ENCODE results near the gene ARHGEF4. TPM values are rescaled to one million over a fixed set of nuclear protein-coding genes. Genes with fewer than 3 reads are reported as not detected.

The ARHGEF4 gene
- total RNA-seq, 1 donor from 2014 or later = 0.07 TPM

DNA sequence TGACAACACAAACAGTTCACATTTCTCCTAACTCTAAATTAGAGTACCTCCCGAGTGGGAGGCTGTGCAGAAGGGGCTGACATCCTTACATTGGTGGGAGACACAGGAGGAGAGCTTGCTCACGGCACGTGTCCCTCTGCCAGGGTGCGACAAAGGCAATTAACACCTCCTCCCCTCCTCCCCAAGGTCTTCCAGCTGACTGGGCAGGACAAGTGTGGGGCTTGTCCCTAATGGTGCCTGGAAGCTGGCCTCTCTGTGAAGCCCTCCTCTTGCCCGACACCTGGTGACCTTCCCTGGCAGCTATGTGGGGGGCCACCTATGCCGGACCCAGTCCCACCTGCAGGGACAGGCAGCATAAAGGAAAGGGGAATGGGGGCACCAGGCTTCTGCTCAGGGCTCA is 199.6 kb downstream of the ARHGEF4 start:
- intact Hi-C loops (cut with micrococcal nuclease) = no loop called here
- H3K9me3 Mint-ChIP-seq = no peaks in the 10 kb centered on the region
- DNase-seq = no peak
- H3K36me3 Mint-ChIP-seq (ENCODE audit: low read depth) = no peaks in the 10 kb centered on the region
- H3K4me1 Mint-ChIP-seq = peaks cover 4% of the 10 kb centered on the region
- H3K27me3 Mint-ChIP-seq = peaks cover 33% of the 10 kb centered on the region
- H3K27ac Mint-ChIP-seq = no peak overlapping the region
- H3K4me3 Mint-ChIP-seq = no peak overlapping the region

DNA sequence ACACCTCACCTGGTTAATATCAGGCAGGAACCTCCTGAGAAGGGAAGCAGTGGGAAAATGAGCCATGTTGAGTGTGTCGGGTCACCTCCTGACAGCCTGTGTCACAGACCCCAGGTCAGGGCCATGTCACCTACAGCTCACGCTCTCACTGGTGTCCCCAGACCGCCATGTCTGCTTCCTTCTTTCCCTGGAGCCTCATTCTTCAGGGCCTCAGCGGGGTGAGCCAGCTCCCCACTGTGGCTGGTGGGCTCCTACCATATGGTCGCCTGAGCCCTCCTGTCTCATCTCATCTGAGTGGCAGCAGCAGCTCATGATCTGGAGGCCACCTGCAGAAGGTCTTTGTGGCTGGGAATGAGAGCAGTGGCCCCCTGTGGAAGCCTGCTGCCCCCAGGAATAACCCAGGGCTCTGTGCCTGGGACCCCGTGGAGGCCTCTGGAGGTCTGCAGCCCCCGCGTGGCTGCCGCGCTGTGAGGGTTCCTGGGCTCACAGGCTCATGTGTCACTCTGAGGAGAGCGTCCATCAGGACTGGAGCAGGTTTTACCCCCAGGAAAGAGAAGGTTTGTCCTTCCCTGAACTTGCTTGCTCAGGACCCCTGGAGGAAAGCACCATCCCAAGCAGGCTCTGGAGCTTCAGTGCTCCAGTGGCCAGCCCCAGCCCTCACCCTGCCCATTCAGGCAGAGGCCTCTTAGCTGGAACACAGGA is 200.1 kb downstream of the ARHGEF4 start:
- Mint-ChIP-seq H3K27ac (no peak overlapping the region), H3K4me3 (no peak overlapping the region), H3K36me3 (ENCODE audit: low read depth) (no peaks in the 10 kb centered on the region), H3K9me3 (no peaks in the 10 kb centered on the region), H3K4me1 (peaks cover 9% of the 10 kb centered on the region), H3K27me3 (peaks cover 33% of the 10 kb centered on the region)
- no peak for DNase-seq
- intact Hi-C loops (cut with micrococcal nuclease) = no loop called here

DNA sequence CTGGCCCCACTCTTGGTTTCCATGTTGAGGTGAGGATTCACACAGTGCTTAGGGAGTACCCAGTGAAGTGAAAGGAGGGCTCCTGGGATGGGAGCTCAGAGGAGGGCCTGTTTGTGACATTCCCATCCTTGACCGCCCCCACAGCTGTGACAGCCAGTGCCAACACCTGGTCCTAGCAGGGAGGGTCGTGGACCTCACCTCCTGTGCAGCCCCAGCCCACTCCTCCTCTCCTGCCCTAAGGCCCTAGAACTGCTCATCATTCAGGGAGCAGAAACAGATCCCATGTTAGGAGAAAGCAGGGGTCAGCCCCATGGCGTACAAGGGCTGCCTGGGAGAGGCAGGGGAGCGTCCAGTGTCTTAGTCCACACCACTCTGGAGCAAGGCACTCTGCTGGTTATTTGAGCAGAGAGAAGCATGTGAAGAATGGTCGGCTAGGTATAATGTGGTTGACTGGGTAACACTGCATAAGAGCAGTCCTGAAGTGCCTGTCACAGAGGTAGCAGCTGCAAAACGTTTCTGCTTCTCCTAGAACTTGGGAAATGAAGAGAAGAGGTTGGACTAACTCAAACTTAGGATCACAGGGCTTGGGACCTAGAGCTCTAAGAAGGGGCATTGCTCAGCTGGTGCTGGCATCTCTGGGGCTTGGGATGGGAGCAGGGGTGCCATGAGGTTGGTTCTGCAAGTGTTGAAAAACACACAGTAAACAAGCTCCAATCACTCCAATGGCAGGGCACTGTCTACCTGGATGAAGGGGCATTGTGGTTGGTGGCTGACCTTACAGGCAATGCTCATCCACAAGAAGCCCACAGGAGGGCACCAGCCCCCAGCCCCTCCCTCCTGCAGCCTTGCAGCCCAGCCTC is 200.9 kb downstream of the ARHGEF4 start:
- peaks cover 15% of the 10 kb centered on the region for H3K4me1 Mint-ChIP-seq
- no peak for DNase-seq
- no peak overlapping the region for H3K4me3 Mint-ChIP-seq
- no peaks in the 10 kb centered on the region for H3K9me3 Mint-ChIP-seq
- no peaks in the 10 kb centered on the region for H3K36me3 Mint-ChIP-seq (ENCODE audit: low read depth)
- peaks cover 31% of the 10 kb centered on the region for H3K27me3 Mint-ChIP-seq
- intact Hi-C loops (cut with micrococcal nuclease) = no loop called here
- H3K27ac Mint-ChIP-seq = no peak overlapping the region

DNA sequence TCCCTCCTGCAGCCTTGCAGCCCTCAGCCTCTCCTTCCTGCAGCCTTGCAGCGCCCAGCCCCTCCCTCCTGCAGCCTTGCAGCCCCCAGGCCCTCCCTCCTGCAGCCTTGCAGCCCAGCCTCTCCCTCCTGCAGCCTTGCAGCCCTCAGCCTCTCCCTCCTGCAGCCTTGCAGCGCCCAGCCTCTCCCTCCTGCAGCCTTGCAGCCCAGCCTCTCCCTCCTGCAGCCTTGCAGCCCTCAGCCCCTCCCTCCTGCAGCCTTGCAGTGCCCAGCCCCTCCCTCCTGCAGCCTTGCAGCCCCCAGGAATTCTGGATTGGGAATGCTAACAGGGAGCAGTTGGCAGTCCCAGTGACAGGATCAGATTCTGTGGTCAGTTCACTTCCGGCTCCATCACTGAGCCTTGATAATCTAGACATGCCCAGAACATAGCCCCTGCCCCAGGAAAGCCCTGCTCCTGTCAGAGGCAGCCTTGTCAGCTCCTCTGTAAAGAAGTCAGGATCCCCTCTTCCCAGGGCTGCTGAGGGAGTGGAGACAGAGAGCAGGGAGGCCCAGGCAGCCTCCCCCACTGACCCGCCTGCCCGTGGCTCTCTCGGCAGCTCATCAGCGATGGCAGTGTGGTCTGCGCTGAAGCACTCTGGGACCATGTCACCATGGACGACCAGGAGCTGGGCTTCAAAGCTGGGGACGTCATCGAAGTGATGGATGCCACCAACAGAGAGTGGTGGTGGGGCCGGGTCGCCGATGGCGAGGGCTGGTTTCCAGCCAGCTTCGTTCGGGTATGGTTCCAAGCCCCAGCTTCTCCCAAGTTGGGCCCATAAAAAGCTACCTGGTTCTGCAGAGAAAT is 201.8 kb downstream of the ARHGEF4 start:
- intact Hi-C loops (cut with micrococcal nuclease) = no loop called here
- Mint-ChIP-seq H3K4me1 (peaks cover 15% of the 10 kb centered on the region), H3K9me3 (no peaks in the 10 kb centered on the region), H3K36me3 (ENCODE audit: low read depth) (no peaks in the 10 kb centered on the region), H3K27me3 (peaks cover 28% of the 10 kb centered on the region), H3K27ac (no peak overlapping the region), H3K4me3 (no peak overlapping the region)
- DNase-seq = no peak

DNA sequence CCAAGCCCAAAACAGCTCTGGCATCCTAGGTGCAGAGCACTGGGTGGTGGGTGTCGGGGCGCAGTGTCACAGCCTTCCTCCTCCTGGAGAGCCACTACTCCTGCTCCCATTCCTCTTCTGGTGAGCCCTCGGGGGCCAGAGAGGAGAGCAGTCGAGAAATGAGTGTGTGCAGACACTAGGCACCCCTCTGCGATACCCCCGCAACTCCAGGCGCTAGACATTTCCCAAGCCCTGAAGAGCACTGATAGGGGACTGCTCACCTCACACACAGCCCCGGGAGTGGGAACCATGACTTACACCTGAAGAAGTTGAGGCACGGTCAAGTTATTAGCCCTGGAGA is 202.4 kb downstream of the ARHGEF4 start:
- intact Hi-C loops (cut with micrococcal nuclease) = no loop called here
- no peak overlapping the region for H3K4me3 Mint-ChIP-seq
- DNase-seq = no peak

DNA sequence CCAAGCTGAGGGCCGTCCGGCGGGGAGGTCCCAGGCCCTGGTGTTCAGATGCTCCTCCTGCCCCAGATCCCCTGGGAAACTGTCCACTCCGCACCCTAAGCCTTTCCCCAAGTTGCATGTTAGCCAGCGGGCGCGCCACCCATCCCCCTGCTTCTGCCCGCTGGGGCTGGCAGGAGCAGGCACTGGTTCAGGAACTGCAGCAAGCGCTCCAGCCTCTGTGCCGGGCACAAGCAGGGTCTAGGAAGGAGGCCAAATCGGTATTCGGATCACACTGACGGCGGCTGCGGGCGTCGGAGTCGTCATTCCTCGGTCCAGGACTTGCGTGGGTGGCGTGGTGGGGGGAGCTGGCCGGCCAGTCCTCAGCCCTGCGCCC is 202.8 kb downstream of the ARHGEF4 start:
- intact Hi-C loops (cut with micrococcal nuclease) = no loop called here
- Mint-ChIP-seq H3K36me3 (ENCODE audit: low read depth) (no peaks in the 10 kb centered on the region), H3K4me3 (no peak overlapping the region), H3K9me3 (no peaks in the 10 kb centered on the region), H3K27ac (no peak overlapping the region), H3K27me3 (peaks cover 19% of the 10 kb centered on the region), H3K4me1 (peaks cover 15% of the 10 kb centered on the region)
- DNase-seq = no peak

More for the DNA sequence above, 202.4 kb downstream of the ARHGEF4 start:
- Mint-ChIP-seq H3K9me3 (no peaks in the 10 kb centered on the region), H3K36me3 (ENCODE audit: low read depth) (no peaks in the 10 kb centered on the region), H3K27ac (no peak overlapping the region), H3K27me3 (peaks cover 22% of the 10 kb centered on the region), H3K4me1 (peaks cover 15% of the 10 kb centered on the region)

DNA sequence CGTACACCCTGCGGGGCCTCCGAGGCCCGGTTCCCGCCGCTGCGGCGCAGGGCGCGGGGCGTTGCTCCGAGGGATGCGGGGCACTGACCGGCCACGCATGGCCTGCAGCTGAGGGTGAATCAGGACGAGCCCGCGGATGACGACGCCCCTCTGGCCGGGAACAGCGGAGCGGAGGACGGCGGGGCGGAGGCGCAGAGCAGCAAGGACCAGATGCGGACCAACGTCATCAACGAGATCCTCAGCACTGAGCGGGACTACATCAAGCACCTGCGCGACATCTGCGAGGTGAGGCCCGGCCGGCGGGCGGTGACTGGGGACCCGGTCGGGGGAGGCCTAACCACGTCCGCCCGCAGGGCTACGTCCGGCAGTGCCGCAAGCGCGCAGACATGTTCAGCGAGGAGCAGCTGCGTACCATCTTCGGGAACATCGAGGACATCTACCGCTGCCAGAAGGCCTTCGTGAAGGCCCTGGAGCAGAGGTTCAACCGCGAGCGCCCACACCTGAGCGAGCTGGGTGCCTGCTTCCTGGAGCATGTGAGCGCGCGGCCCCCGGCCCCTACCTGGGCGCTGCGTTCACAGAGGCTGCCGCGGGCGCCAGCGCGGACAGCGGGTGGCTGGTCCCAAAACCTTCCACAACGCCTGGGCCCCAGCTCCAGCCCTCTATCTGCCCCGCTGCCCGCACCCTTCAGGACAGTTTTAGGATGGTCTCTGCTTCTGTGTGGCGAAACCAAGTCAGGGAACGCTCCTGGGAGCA is 203.4 kb downstream of the ARHGEF4 start:
- no peak overlapping the region for H3K27ac Mint-ChIP-seq
- DNase-seq = peak; percentile 72
- intact Hi-C loops (cut with micrococcal nuclease) = no loop called here

DNA sequence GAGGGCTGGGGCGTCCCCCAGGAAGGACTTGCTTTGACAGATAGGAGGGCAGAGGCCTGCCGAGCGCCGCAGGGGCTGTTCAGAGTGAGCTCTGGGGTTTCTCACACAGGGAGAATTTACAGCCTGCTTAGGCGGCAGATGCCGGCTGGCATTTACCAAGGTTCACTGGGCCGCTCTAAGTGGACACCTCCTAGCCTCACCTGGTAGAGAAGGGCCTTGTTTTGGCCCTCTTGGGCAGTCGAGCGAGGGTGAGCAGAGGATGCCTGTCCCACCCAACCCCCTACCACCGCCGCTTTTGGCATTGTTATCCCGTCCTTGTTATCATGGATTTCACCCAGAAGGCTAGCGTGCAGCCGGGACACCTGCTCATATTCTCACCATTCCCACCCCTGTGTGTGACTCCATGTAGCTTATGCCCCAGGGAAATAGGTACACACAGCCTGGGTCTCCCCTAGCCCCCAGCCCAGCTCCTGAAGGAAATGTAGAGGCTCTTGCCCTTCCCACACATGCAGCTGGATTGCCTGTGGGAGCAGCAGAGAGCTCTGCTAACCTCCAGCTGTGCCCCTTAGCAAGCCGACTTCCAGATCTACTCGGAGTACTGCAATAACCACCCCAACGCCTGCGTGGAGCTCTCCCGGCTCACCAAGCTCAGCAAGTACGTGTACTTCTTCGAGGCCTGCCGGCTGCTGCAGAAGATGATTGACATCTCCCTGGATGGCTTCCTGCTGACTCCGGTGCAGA is 204.1 kb downstream of the ARHGEF4 start:
- peak overlapping the region; percentile 12 for H3K4me3 Mint-ChIP-seq
- intact Hi-C loops (cut with micrococcal nuclease) = no loop called here
- H3K9me3 Mint-ChIP-seq = no peaks in the 10 kb centered on the region
- peaks cover 16% of the 10 kb centered on the region for H3K27me3 Mint-ChIP-seq
- no peak overlapping the region for H3K27ac Mint-ChIP-seq
- DNase-seq = no peak
- no peaks in the 10 kb centered on the region for H3K36me3 Mint-ChIP-seq (ENCODE audit: low read depth)
- H3K4me1 Mint-ChIP-seq = peaks cover 15% of the 10 kb centered on the region

More for the DNA sequence above, 203.4 kb downstream of the ARHGEF4 start:
- peak overlapping the region; percentile 48 for H3K4me3 Mint-ChIP-seq
- no peaks in the 10 kb centered on the region for H3K36me3 Mint-ChIP-seq (ENCODE audit: low read depth)
- no peaks in the 10 kb centered on the region for H3K9me3 Mint-ChIP-seq
- peaks cover 19% of the 10 kb centered on the region for H3K27me3 Mint-ChIP-seq
- peaks cover 15% of the 10 kb centered on the region for H3K4me1 Mint-ChIP-seq

DNA sequence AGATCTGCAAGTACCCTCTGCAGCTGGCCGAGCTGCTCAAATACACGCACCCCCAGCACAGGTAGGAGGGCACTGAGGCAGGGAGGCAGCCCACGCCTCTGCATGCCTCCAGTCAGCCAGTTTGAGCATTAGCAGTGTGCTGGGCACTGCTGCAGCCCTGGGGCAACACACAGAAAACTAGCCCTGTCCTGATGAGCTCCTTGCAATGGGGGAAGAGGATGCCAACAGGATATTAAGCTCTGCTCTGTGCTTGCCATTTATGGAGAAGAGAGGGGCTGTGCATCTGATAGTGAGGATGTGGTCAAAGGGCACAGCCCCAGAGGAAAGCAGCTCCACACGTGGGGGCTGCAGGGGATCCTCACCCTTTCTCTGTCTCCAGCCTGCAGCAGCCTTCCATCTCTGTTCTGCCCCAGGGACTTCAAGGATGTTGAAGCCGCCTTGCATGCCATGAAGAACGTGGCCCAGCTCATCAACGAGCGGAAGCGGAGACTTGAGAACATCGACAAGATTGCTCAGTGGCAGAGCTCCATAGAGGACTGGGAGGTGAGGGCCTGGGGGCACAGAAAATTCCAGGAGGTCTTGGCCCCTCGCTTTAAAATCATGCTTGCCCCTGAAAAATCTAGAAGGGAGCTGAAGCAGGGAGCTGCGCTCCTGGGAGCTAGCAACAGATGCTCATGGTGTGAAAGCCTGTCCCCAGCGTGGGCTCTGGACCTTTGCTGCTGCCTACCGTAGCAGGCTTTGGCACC is 204.9 kb downstream of the ARHGEF4 start:
- intact Hi-C loops (cut with micrococcal nuclease) = no loop called here

DNA sequence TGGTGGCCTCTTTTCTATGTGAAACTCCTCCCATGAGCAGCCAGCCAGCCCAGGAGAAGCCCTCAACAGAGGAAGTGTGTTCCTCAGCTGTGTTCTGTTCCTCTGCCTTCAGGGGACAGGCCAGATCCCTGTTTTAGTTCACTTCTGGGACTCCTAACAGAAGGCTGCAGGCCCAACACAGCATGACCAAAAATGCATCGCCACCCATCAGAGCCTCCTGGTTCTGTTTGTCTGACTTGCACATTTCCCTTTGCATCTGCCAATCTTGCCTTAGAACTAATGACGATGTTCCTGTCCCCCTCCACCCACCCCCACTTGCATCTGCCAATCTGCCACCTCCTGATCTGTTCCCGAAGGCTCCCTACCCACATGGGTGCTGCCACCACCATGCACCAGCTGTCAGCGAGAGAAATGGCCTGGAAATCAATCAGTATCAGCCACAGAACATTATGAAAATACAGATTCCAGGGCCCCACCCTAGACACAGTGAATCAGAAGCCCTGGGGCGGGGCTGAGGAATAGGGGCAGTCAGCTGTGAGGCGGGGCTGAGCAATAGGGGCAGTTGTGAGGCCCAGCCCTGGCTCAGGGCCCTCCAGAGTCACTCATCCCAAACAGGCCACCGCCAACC is 205.5 kb downstream of the ARHGEF4 start:
- H3K27ac Mint-ChIP-seq = no peak overlapping the region
- peaks cover 7% of the 10 kb centered on the region for H3K27me3 Mint-ChIP-seq
- DNase-seq = no peak
- H3K9me3 Mint-ChIP-seq = no peaks in the 10 kb centered on the region
- intact Hi-C loops (cut with micrococcal nuclease) = no loop called here
- no peaks in the 10 kb centered on the region for H3K36me3 Mint-ChIP-seq (ENCODE audit: low read depth)
- H3K4me1 Mint-ChIP-seq = peaks cover 15% of the 10 kb centered on the region
- no peak overlapping the region for H3K4me3 Mint-ChIP-seq

More for the DNA sequence above, 204.9 kb downstream of the ARHGEF4 start:
- Mint-ChIP-seq H3K4me1 (peaks cover 15% of the 10 kb centered on the region), H3K27ac (no peak overlapping the region), H3K4me3 (peak overlapping the region; percentile 12), H3K27me3 (peaks cover 11% of the 10 kb centered on the region), H3K36me3 (ENCODE audit: low read depth) (no peaks in the 10 kb centered on the region), H3K9me3 (no peaks in the 10 kb centered on the region)
- DNase-seq = no peak

DNA sequence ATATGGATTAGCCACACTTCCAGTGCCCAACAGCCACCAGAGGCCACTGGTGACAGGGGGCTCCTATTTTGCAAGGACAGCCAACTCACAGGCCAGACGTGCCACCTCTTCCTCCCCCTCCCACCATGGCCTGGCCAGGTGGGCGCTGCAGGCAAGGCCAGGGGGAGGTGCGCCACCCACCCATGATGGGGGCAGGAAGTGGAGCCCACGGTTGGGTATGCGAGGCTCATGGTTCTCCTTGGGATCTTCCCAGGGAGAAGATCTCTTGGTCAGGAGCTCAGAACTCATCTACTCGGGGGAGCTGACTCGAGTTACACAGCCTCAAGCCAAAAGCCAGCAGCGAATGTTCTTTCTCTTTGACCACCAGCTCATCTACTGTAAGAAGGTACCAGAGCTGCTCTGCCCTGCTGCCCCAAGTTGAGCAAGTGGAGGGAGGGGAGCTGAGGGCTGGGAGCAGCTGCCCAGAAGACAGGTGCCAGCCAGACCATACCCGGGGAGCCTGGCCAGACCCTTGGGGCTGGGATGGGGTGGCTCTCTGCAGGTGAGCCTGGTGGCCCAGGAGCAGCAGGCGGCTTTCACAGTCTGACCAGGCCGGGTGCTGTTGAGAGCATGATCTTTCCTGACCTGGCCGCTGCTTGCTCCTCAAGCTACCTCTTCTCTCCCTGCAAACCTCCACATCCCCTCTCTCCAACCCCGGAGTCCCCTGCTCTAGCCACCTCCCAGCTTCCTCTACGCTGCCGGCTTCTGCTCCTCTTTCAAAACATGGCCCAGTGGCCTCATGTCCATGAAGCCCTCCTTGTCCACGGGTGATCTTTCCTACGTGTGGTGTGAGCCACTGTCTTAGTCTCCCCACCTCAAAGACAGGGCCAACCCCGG is 206.7 kb downstream of the ARHGEF4 start:
- H3K27ac Mint-ChIP-seq = no peak overlapping the region

More for the DNA sequence above, 206.7 kb downstream of the ARHGEF4 start:
- Mint-ChIP-seq H3K27me3 (peaks cover 2% of the 10 kb centered on the region), H3K4me3 (no peak overlapping the region), H3K36me3 (ENCODE audit: low read depth) (peaks cover 8% of the 10 kb centered on the region), H3K9me3 (no peaks in the 10 kb centered on the region), H3K4me1 (peaks cover 15% of the 10 kb centered on the region)
- DNase-seq = no peak
- intact Hi-C loops (cut with micrococcal nuclease) = no loop called here

Measured in activated CD4-positive, alpha-beta T cell treated with anti-CD3 and anti-CD28 coated beads, Interleukin-2, amount 10 ng/mL, durations not matched to agents 24 days and 14 days (primary cell).